MCF 10A (cell line): ENCODE data around the gene ELOVL7. TPM values are rescaled to one million over a fixed set of nuclear protein-coding genes. Genes with fewer than 3 reads are reported as not detected.

ENCODE experiments used
- BruUV-seq: library from RNA; stranded (reverse); fragments of 400-500 nt; replicated peaks from 2 replicates; lab custom pipeline; 2021; lab: Mats Ljungman, UMichigan
- CTCF ChIA-PET: fragments of 300-600 bp; sonication (Branson Sonifier 250); formaldehyde crosslinking; extraction: SDS; loops from one replicate; lab custom pipeline; 2021; ENCODE audit warnings: antibody characterized with exemption, inconsistent platforms; lab: Yijun Ruan, JAX
- POLR2A ChIA-PET: fragments of 300-600, 350-650 bp; sonication (Branson Sonifier 250); formaldehyde crosslinking; extraction: SDS; loops from one replicate; lab custom pipeline; 2020; ENCODE audit warnings: antibody characterized with exemption, inconsistent platforms; lab: Yijun Ruan, JAX
- DNase-seq: peaks from one replicate; pipeline ENCODE4 v3.0.0-alpha.2; 2018; ENCODE audit not compliant: unreplicated experiment
- H3K27ac Mint-ChIP-seq: one replicate; pipeline ENCODE4 v1.8.0; 2022; ENCODE audit warnings: mild to moderate bottlenecking, low read depth, mixed read lengths; ENCODE audit not compliant: unreplicated experiment
- H3K27me3 Mint-ChIP-seq: one replicate; pipeline ENCODE4 v1.8.0; 2022; ENCODE audit warnings: mixed read lengths; ENCODE audit not compliant: insufficient read depth, unreplicated experiment
- H3K36me3 Mint-ChIP-seq: one replicate; pipeline ENCODE4 v1.8.0; 2022; ENCODE audit warnings: mild to moderate bottlenecking, moderate library complexity, mixed read lengths; ENCODE audit not compliant: insufficient read depth, unreplicated experiment
- H3K4me1 Mint-ChIP-seq: one replicate; pipeline ENCODE4 v1.8.0; 2022; ENCODE audit warnings: mixed read lengths; ENCODE audit not compliant: insufficient read depth, unreplicated experiment
- H3K4me3 Mint-ChIP-seq: one replicate; pipeline ENCODE4 v1.8.0; 2022; ENCODE audit warnings: mild to moderate bottlenecking, moderate library complexity, mixed read lengths; ENCODE audit not compliant: unreplicated experiment
- H3K9me3 Mint-ChIP-seq: one replicate; pipeline ENCODE4 v1.8.0; 2022; ENCODE audit warnings: mixed read lengths; ENCODE audit not compliant: unreplicated experiment
- CTCF ChIP-seq: fragments of 200-600 bp; IDR thresholded peaks from one replicate; pipeline ENCODE4 v1.8.0; 2022; ENCODE audit warnings: antibody characterized with exemption, mild to moderate bottlenecking; ENCODE audit not compliant: unreplicated experiment
- intact Hi-C: fragments of 100-400 bp; cut with micrococcal nuclease; formaldehyde crosslinking; loops from 2 replicates; pipeline ENCODE4 v1.14.1; 2022
- total RNA-seq: library from RNA; stranded (reverse); gene quantifications from 2 replicates; pipeline ENCODE4 v1.2.3, GENCODE V29; 2022

Gene ELOVL7
- total RNA-seq, 1 experiment from 2014 or later, result 10.3 TPM

GRCh38 chr5:60710362-60710761 lies 133.7 kb downstream of the ELOVL7 start:
- BruUV-seq, result no TSS peak
- Mint-ChIP-seq H3K9me3 (peaks cover 11% of the 10 kb centered on the region), H3K36me3 (no peaks in the 10 kb centered on the region), H3K27me3 (peaks cover 12% of the 10 kb centered on the region), H3K27ac (no peak overlapping the region), H3K4me3 (no peak overlapping the region), H3K4me1 (no peaks in the 10 kb centered on the region)
- no peak for TF ChIP-seq CTCF
- no peak for DNase-seq
- intact Hi-C loops, result no loop called here
- CTCF ChIA-PET, result interaction anchor here (0.6 to 0.8 kb wide), 3 partner anchors 8 to 117 kb away, joined by 3 to 4 read pairs (median 3); no protein-coding TSS in a partner anchor
- POLR2A ChIA-PET, result interaction anchor here (1.5 kb wide), 2 partner anchors 10 to 12 kb away, joined by 4 read pairs; partner anchors contain the start of gene DEPDC1B

- DNase-seq, result no peak
- intact Hi-C loops, result no loop called here
- H3K27ac Mint-ChIP-seq, result no peak overlapping the region
- no peaks in the 10 kb centered on the region for H3K36me3 Mint-ChIP-seq
- TF ChIP-seq CTCF, result no peak
- H3K27me3 Mint-ChIP-seq, result peaks cover 2% of the 10 kb centered on the region
- no peak overlapping the region for H3K4me3 Mint-ChIP-seq
- BruUV-seq, result no TSS peak
- POLR2A ChIA-PET, result interaction anchor here (0.7 to 1.5 kb wide), 4 partner anchors 10 to 917 kb away, joined by 3 to 6 read pairs (median 3); partner anchors contain the start of genes ERCC8 and NDUFAF2
- no peaks in the 10 kb centered on the region for H3K9me3 Mint-ChIP-seq
- H3K4me1 Mint-ChIP-seq, result peaks cover 7% of the 10 kb centered on the region
- CTCF ChIA-PET, result interaction anchor here (1.1 to 1.4 kb wide), 2 partner anchors 19 to 30 kb away, joined by 3 to 4 read pairs; no protein-coding TSS in a partner anchor
Measured at GRCh38 chr5:60705144-60705543, 138.9 kb downstream of the ELOVL7 start.

GRCh38 chr5:60703944-60704343 lies 140.1 kb downstream of the ELOVL7 start:
- no TSS peak for BruUV-seq
- Mint-ChIP-seq H3K4me1 (peaks cover 7% of the 10 kb centered on the region), H3K36me3 (no peaks in the 10 kb centered on the region), H3K27ac (no peak overlapping the region), H3K4me3 (no peak overlapping the region), H3K27me3 (no peaks in the 10 kb centered on the region), H3K9me3 (no peaks in the 10 kb centered on the region)
- intact Hi-C loops, result no loop called here
- CTCF ChIA-PET, result interaction anchor here (0.6 to 1.1 kb wide), 2 partner anchors 14 to 35 kb away, joined by 3 read pairs; no protein-coding TSS in a partner anchor
- DNase-seq, result no peak
- POLR2A ChIA-PET, result no interaction called here
- TF ChIP-seq CTCF, result no peak

Other genes starting within 250 kb of the ELOVL7 start
- 6.0 and 11.3 TPM in 2 replicates for gene DEPDC1B, start 144.1 kb downstream of the ELOVL7 start, total RNA-seq
- gene ERCC8, start 100.8 kb upstream of the ELOVL7 start, total RNA-seq, result 13.7 and 17.2 TPM in 2 replicates
- 120 and 141 TPM in 2 replicates for gene NDUFAF2, start 100.9 kb upstream of the ELOVL7 start, total RNA-seq